ENCODE results near the gene APOA1. TPM values are rescaled to one million over a fixed set of nuclear protein-coding genes. Genes with fewer than 3 reads are reported as not detected.

APOA1 gene
- total RNA-seq, 2 experiments from 2014 or later: 0.33 TPM; not detected in 1

DNA sequence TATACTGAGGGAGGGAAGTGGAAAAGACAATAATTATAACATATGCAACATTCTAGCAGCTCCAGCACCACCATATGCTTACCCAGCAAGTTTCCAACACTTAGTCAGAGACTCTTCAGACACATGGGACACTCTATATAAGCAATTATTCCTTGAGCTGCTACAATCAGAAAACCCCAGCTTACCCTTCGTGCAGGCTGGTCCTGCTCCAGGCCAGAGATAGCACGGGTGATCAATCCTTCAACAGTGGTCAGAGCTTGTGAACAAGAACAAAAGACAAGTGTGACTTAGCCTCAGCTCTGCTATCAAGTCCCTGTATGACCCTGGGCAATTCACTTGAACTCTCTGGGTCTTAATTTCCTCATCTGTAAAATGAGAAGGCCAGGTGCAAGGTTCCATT lies 51.1 kb downstream of the APOA1 start:
- Mint-ChIP-seq H3K4me3 (peak overlapping the region; percentile 89), H3K27me3 (no peaks in the 10 kb centered on the region), H3K9me3 (no peaks in the 10 kb centered on the region), H3K27ac (no peak overlapping the region), H3K4me1 (peaks cover 49% of the 10 kb centered on the region), H3K36me3 (peaks cover 32% of the 10 kb centered on the region)
- no peak for DNase-seq

Other genes starting within 250 kb of the APOA1 start
- gene BUD13, start 64.6 kb downstream of the APOA1 start, total RNA-seq: 10 to 100 TPM; 33.4 to 37.0 TPM
- gene ZPR1, start 49.6 kb downstream of the APOA1 start, total RNA-seq: 100 to 1,000 TPM; 100 to 101 TPM
- not detected for gene APOA5, start 45.7 kb downstream of the APOA1 start, total RNA-seq
- gene APOA4, start 14.3 kb downstream of the APOA1 start, total RNA-seq: not detected
- not detected for gene APOC3, start 7.7 kb downstream of the APOA1 start, total RNA-seq

Measured in activated naive CD8-positive, alpha-beta T cell treated with anti-CD3 and anti-CD28 coated beads for 36 hours (primary cell).